GM12878 (cell line): ENCODE results near the gene DLAT. TPM values are rescaled to one million over a fixed set of nuclear protein-coding genes. Genes with fewer than 3 reads are reported as not detected.

ENCODE experiments used
- ATAC-seq: fragments of 200-7000 bp; cut with Tn5 transposase; 3 replicates; pipeline ENCODE4 v1.9.1; 2020; ENCODE audit warnings: mild to moderate bottlenecking, moderate library complexity
- BruUV-seq: library from RNA; stranded (reverse); fragments of 400-500 nt; replicated peaks from 2 replicates; lab custom pipeline; 2021; lab: Mats Ljungman, UMichigan
- CTCF ChIA-PET: fragments of 300-600 bp; sonication (Branson Sonifier 250); formaldehyde crosslinking; extraction: SDS; loops from one replicate; lab custom pipeline; 2021; ENCODE audit warnings: inconsistent platforms; lab: Yijun Ruan, JAX
- POLR2A ChIA-PET: fragments of 350-600 bp; formaldehyde crosslinking; extraction: SDS; loops from one replicate; lab custom pipeline; 2021; ENCODE audit warnings: inconsistent platforms; lab: Charles Lee
- RAD21 ChIA-PET: fragments of 300-600 bp; sonication (Branson Sonifier 250); formaldehyde crosslinking; loops from one replicate; lab custom pipeline; 2023; ENCODE audit warnings: antibody characterized with exemption; ENCODE audit not compliant: unreplicated experiment; lab: Charles Lee
- SMC1A ChIA-PET: fragments of 300-600 bp; sonication (Branson Sonifier 250); formaldehyde crosslinking; loops from one replicate; lab custom pipeline; 2023; ENCODE audit not compliant: unreplicated experiment, uncharacterized antibody; lab: Charles Lee
- DNase-seq: peaks from one replicate; pipeline ENCODE4 v3.0.0-alpha.2; 2011; ENCODE audit warnings: low read depth, low spot score
- FAIRE-seq: peaks from 3 replicates; lab custom pipeline; 2011; peaks lifted over from hg19 to GRCh38; lab: Jason Lieb, UNC
- H2AFZ ChIP-seq: 2 replicates; pipeline ENCODE4 v1.6.0; 2011; ENCODE audit warnings: low read depth, low read length, control low read depth; ENCODE audit not compliant: control insufficient read depth
- H3K27ac ChIP-seq: 2 replicates; pipeline ENCODE4 v1.5.1; 2011; ENCODE audit warnings: control low read depth; ENCODE audit not compliant: control insufficient read depth, insufficient read depth
- H3K27me3 ChIP-seq, 2 experiments: replicated peaks in 1 of 2; 2 replicates each; pipeline versions ENCODE4 v1.6.0 to v1.6.1; 2011; ENCODE audit warnings: low read length in 1 of 2; ENCODE audit not compliant: control insufficient read depth in 2 of 2, insufficient read depth in 2 of 2
- H3K36me3 ChIP-seq, 2 experiments: 2 replicates each; pipeline ENCODE4 v1.5.1; 2011; ENCODE audit warnings: low read length in 1 of 2; ENCODE audit not compliant: control insufficient read depth in 2 of 2, insufficient read depth in 2 of 2
- H3K4me1 ChIP-seq: 2 replicates; pipeline ENCODE4 v1.6.1; 2011; ENCODE audit warnings: mild to moderate bottlenecking, low read length, moderate library complexity, mixed read lengths; ENCODE audit not compliant: control insufficient read depth, insufficient read depth
- H3K4me2 ChIP-seq: 2 replicates; pipeline ENCODE4 v1.6.0; 2011; ENCODE audit warnings: control low read depth; ENCODE audit not compliant: control insufficient read depth, insufficient read depth
- H3K4me3 ChIP-seq: fragments of 200-600 bp; sonication (generic); 2 replicates; pipeline ENCODE4 v1.5.1; 2016
- H3K79me2 ChIP-seq: 2 replicates; pipeline ENCODE4 v1.6.0; 2011; ENCODE audit warnings: low read length; ENCODE audit not compliant: control insufficient read depth, insufficient read depth
- H3K9ac ChIP-seq: 2 replicates; pipeline ENCODE4 v1.8.0; 2011; ENCODE audit warnings: low read length, control low read depth, mixed read lengths; ENCODE audit not compliant: control insufficient read depth, insufficient read depth
- H3K9me3 ChIP-seq: replicated peaks from 3 replicates; pipeline ENCODE4 v1.5.1; 2011; ENCODE audit warnings: mild to moderate bottlenecking, low read length; ENCODE audit not compliant: control insufficient read depth, insufficient read depth
- H4K20me1 ChIP-seq: 2 replicates; pipeline ENCODE4 v1.6.0; 2011; ENCODE audit not compliant: control insufficient read depth, insufficient read depth
- BCL11A ChIP-seq: IDR thresholded peaks from 2 replicates; pipeline ENCODE4 v1.6.1; 2011; ENCODE audit warnings: low read depth, low read length
- CUX1 ChIP-seq: IDR thresholded peaks from 2 replicates; pipeline ENCODE4 v1.6.1; 2012; ENCODE audit warnings: improper control_type of control experiment, low read depth, low read length; ENCODE audit not compliant: insufficient replicate concordance
- IKZF1 ChIP-seq: fragments of 450-650 bp; conservative IDR thresholded peaks from 2 replicates; pipeline ENCODE4 v1.6.1; 2017; ENCODE audit warnings: antibody characterized with exemption, mild to moderate bottlenecking
- IRF3 ChIP-seq: fragments of 450-650 bp; IDR thresholded peaks from 2 replicates; pipeline ENCODE4 v1.6.1; 2014; ENCODE audit warnings: mild to moderate bottlenecking
- KAT2A ChIP-seq: conservative IDR thresholded peaks from 2 replicates; pipeline ENCODE4 v1.6.1; 2011; ENCODE audit warnings: low read depth, low read length; ENCODE audit not compliant: control insufficient read depth
- NR2C2 ChIP-seq: IDR thresholded peaks from 2 replicates; pipeline ENCODE4 v1.6.1; 2011; ENCODE audit warnings: borderline replicate concordance, low read depth; ENCODE audit not compliant: control insufficient read depth, insufficient read length
- NRF1 ChIP-seq: conservative IDR thresholded peaks from 2 replicates; pipeline ENCODE4 v1.6.1; 2011; ENCODE audit warnings: mild to moderate bottlenecking, low read depth, low read length, improper control_type of control experiment
- PML ChIP-seq: IDR thresholded peaks from 2 replicates; pipeline ENCODE4 v1.6.1; 2012; ENCODE audit warnings: low read length, inconsistent platforms
- TBL1XR1 ChIP-seq: IDR thresholded peaks from 2 replicates; pipeline ENCODE4 v1.6.1; 2012; ENCODE audit warnings: low read depth, low read length, improper control_type of control experiment
- ZSCAN29 ChIP-seq: fragments of 450-650 bp; IDR thresholded peaks from 2 replicates; pipeline ENCODE4 v1.6.1; 2017; ENCODE audit warnings: mild to moderate bottlenecking, moderate library complexity
- WGBS: methylation state at CpG from one replicate; pipeline ENCODE4 v1.1.6; 2016; ENCODE audit warnings: low lambda C conversion rate; ENCODE audit not compliant: insufficient replicate concordance, insufficient coverage; ENCODE audit errors: missing lambda C conversion rate; 5-methylcytosine and 5-hydroxymethylcytosine counted together
- in situ Hi-C: fragments of 300-500 bp; cut with MboI; formaldehyde crosslinking; loops from 9 replicates; pipeline ENCODE4 v1.14.3; 2018; ENCODE audit warnings: mixed read lengths
- intact Hi-C: fragments of 100-400 bp; cut with micrococcal nuclease; formaldehyde crosslinking; loops from one replicate; pipeline ENCODE4 v1.14.2; 2022; ENCODE audit not compliant: unreplicated experiment
- polyA plus RNA-seq, 11 experiments: library from polyadenylated mRNA; depleted of rRNA in 4 of 11; unstranded in 6 of 11; stranded (reverse) in 5 of 11; fragments of >200 nt; fragmentation: Nextera tagmentation in 4 of 11; fragmentation: Illumina TruSeq in 1 of 11; extraction: Ambion mirVana in 4 of 11; extraction: Trizol in 1 of 11; gene quantifications; 1 replicate in 1 of 11; 2 replicates in 10 of 11; pipeline versions ENCODE4 v1.2.1 to v1.2.3, GENCODE V29; 2011 to 2016; ENCODE audit warnings: inconsistent platforms in 2 of 11, missing spikeins in 2 of 11, low read depth in 1 of 11
- total RNA-seq, 4 experiments: library from RNA; depleted of rRNA in 3 of 4; stranded (reverse); fragments of >200 nt in 3 of 4; fragmentation: Illumina TruSeq in 1 of 4; extraction: Trizol in 1 of 4; gene quantifications; 2 replicates each; pipeline versions ENCODE4 v1.2.1 to v1.2.3, GENCODE V29; 2013 to 2021

DLAT gene
- total and polyA plus RNA-seq, 10 of the 15 experiments (the other 5 are each of a cell fraction or from before 2014, with no cell fraction given): 16.5 to 79.9 (median 43.8) TPM

- no peak for TF ChIP-seq NR2C2
- no peak for TF ChIP-seq KAT2A
- no peak for TF ChIP-seq ZSCAN29
- no peak for TF ChIP-seq PML
- TF ChIP-seq CUX1: no peak
Observed at GRCh38 chr11:112000703-112001102, 24.5 kb upstream of the DLAT start (continued).

- ChIA-PET SMC1A (interaction anchor here (0.6 to 1.7 kb wide), 3 partner anchors 14 to 223 kb away, joined by 3 to 7 read pairs (median 3); no protein-coding TSS in a partner anchor), CTCF (interaction anchor here (0.7 to 2.0 kb wide), 5 partner anchors 10 to 803 kb away, joined by 3 to 11 read pairs (median 3); no protein-coding TSS in a partner anchor), RAD21 (no interaction called here), POLR2A (interaction anchor here (1.2 kb wide), 1 partner anchor 236 kb away, joined by 3 read pairs; the partner anchor contains the start of gene PPP2R1B)
- no peaks in the 10 kb centered on the region for H3K4me1 ChIP-seq
- no peak overlapping the region for H3K27ac ChIP-seq
- no peak for FAIRE-seq
- no peak overlapping the region for H3K9ac ChIP-seq
- no peaks in the 10 kb centered on the region for H3K36me3 ChIP-seq
- no peak overlapping the region for H2AFZ ChIP-seq
- no peaks in the 10 kb centered on the region for H3K27me3 ChIP-seq
- H3K9me3 ChIP-seq: no peaks in the 10 kb centered on the region
- H3K79me2 ChIP-seq: no peaks in the 10 kb centered on the region
- H3K4me3 ChIP-seq: no peak overlapping the region
- no peak for ATAC-seq
- no peak for TF ChIP-seq IRF3
- no peak for TF ChIP-seq BCL11A
- TF ChIP-seq TBL1XR1: no peak
- TF ChIP-seq IKZF1: no peak
- no peak for TF ChIP-seq NRF1
- DNase-seq: no peak
- BruUV-seq: no TSS peak
- H4K20me1 ChIP-seq: no peaks in the 10 kb centered on the region
- H3K4me2 ChIP-seq: no peak overlapping the region
- intact Hi-C loops: no loop called here
- WGBS: 64% methylated on average over 6 of the region's 6 CpGs
- in situ Hi-C loops: no loop called here
Observed at GRCh38 chr11:112002491-112003216, 22.6 kb upstream of the DLAT start.
